Measurements from ENCODE around the gene DDX10. TPM values are rescaled to one million over a fixed set of nuclear protein-coding genes. Genes with fewer than 3 reads are reported as not detected.
"Not testable (repeated sequence)": the region's sequence is repeated elsewhere in the genome, so short reads cannot be mapped to it uniquely, and the experiment has no call there.

DDX10 gene
- total and polyA plus RNA-seq, 3 donors from 2014 or later, result 25.7 to 64.4 (median 59.2) TPM

DNA sequence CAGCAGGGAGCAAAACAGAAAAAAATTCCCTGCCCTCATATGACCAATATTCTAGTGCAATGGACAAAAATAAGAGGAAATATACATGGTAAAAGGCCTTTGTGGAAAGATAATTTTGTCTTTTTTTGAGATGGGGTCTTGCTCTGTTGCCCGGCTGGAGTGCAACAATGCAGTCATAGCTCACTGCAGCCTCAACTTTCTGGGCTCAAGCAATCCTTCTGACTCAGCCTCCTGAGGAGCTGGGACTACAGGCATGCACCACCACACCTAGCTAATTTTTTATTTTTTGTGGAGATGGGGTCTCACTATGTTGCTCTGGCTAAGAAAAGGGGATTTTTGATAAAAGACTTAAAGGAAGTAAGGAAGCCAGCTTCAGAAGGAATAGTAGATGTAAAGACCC is 25.7 kb upstream of the DDX10 start:
- WGBS, 2 donors, result 91 to 93% methylated on average over 1 of the region's 1 CpG
- no peak overlapping the region for H3K27ac ChIP-seq
- no peaks in the 10 kb centered on the region for H3K36me3 ChIP-seq (ENCODE audit: low read depth, missing control alignments)
- no peak overlapping the region for H3K4me3 ChIP-seq
- H3K27me3 ChIP-seq, result no peaks in the 10 kb centered on the region
- intact Hi-C loops (cut with DNase I; ENCODE audit: low total_unique reads), result no loop called here
- TF ChIP-seq, protein P1, sequence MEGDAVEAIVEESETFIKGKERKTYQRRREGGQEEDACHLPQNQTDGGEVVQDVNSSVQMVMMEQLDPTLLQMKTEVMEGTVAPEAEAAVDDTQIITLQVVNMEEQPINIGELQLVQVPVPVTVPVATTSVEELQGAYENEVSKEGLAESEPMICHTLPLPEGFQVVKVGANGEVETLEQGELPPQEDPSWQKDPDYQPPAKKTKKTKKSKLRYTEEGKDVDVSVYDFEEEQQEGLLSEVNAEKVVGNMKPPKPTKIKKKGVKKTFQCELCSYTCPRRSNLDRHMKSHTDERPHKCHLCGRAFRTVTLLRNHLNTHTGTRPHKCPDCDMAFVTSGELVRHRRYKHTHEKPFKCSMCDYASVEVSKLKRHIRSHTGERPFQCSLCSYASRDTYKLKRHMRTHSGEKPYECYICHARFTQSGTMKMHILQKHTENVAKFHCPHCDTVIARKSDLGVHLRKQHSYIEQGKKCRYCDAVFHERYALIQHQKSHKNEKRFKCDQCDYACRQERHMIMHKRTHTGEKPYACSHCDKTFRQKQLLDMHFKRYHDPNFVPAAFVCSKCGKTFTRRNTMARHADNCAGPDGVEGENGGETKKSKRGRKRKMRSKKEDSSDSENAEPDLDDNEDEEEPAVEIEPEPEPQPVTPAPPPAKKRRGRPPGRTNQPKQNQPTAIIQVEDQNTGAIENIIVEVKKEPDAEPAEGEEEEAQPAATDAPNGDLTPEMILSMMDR (IDR thresholded peaks at IDR 0.05), result no peak
- no peak for TF ChIP-seq POLR2A (IDR thresholded peaks at IDR 0.05)
- no peaks in the 10 kb centered on the region for H3K4me1 ChIP-seq
- DNase-seq, result no peak
- no peaks in the 10 kb centered on the region for H3K9me3 ChIP-seq

DNA sequence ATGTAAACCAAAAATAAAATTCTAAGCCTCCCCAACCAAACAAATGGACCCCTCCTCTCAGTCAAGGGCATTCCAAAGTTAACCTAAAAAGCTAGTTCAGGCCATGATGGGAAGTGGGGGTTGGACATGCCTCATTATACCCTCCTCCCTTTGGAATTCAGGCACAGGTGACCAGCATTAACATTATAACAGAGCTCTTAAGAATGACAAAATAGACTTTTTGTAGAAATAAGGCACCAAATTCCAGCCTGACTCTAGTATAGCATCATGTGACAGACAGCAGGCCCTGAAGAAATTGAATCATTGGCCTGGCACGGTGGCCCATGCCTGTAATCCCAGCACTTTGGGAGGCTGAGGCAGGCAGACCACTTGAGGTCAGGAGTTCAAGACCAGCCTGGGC is 23.1 kb upstream of the DDX10 start:
- H3K4me3 ChIP-seq; H3K9me3 ChIP-seq; DNase-seq; H3K4me1 ChIP-seq; intact Hi-C loops (cut with DNase I; ENCODE audit: low total_unique reads); H3K27ac ChIP-seq; H3K36me3 ChIP-seq (ENCODE audit: low read depth, missing control alignments); H3K27me3 ChIP-seq: not testable (repeated sequence)
- WGBS, 2 donors, result 86 to 90% methylated on average over 1 of the region's 1 CpG

DNA sequence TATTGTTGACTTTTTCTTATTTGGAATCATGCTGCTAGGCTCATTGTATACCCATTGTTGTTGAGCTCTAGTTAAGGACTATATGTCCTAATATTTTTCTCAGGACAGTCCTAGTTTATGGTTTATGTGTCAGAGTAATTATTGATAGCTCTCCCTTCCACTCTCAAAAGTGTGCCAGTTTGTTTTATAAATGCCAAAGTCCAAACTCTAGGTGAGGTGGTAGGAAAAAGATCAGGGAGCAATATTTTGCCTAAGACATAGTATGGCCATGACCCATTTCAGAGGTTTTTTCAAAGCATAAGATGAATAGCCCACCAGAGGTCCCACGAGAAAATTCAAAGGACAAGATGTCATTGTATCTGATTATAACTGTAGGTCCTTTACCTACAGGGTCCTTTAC is 20.9 kb upstream of the DDX10 start:
- WGBS, 2 donors, result 71 to 83% methylated on average over 1 of the region's 1 CpG
- H3K36me3 ChIP-seq (ENCODE audit: low read depth, missing control alignments), result no peaks in the 10 kb centered on the region
- no peak overlapping the region for H3K27ac ChIP-seq
- H3K4me1 ChIP-seq, result peaks cover 3% of the 10 kb centered on the region
- intact Hi-C loops (cut with DNase I; ENCODE audit: low total_unique reads), result no loop called here
- H3K27me3 ChIP-seq, result no peaks in the 10 kb centered on the region
- no peak for DNase-seq
- H3K4me3 ChIP-seq, result no peak overlapping the region
- TF ChIP-seq, protein P1 (IDR thresholded peaks at IDR 0.05), result no peak
- no peak for TF ChIP-seq POLR2A (IDR thresholded peaks at IDR 0.05)
- H3K9me3 ChIP-seq, result no peaks in the 10 kb centered on the region

DNA sequence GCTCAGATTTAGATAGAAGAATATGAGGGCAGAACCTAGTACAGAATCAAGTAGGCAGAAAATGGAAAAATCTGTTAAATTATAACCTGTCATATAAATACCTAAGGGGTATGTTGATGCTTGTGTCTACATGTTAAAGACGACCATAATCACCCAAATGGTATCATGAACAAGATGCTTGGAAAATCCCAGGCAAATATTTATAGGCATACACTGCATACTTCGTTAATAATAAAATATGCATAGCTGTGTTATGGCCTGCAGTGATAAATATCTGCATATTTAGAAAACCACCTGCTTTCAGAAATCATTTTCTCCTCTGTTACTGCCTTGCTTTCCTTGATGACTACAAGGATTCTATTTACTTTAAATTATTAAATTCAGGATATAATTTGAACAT is 18.9 kb upstream of the DDX10 start:
- H3K4me1 ChIP-seq, result peaks cover 3% of the 10 kb centered on the region
- no peak overlapping the region for H3K4me3 ChIP-seq
- DNase-seq, result no peak
- no peaks in the 10 kb centered on the region for H3K9me3 ChIP-seq
- H3K36me3 ChIP-seq (ENCODE audit: low read depth, missing control alignments), result no peaks in the 10 kb centered on the region
- no peak overlapping the region for H3K27ac ChIP-seq
- intact Hi-C loops (cut with DNase I; ENCODE audit: low total_unique reads), result no loop called here
- TF ChIP-seq POLR2A (IDR thresholded peaks at IDR 0.05), result no peak
- TF ChIP-seq, protein P1 (IDR thresholded peaks at IDR 0.05), result no peak
- 75 to 85% methylated on average over 2 of the region's 2 CpGs for WGBS, 2 donors
- H3K27me3 ChIP-seq, result no peaks in the 10 kb centered on the region

DNA sequence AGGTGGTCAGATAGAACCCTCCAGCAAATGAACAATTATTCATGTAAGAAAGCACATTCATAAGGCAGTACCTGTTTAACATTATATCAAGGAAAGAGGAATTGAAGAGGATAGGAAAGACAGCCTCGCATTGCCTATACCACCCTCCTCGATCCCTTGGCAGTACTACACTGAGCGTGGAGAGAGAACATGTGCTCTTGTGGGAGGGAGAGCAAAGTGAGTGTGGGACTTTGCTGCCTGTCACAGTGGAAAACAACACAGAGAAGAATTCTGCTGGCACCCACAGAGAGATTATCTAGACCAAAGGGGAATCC is 17.5 kb upstream of the DDX10 start:
- TF ChIP-seq, protein P1 (IDR thresholded peaks at IDR 0.05), result no peak
- no peak for TF ChIP-seq POLR2A (IDR thresholded peaks at IDR 0.05)
- H3K4me1 ChIP-seq, result peaks cover 3% of the 10 kb centered on the region
- H3K36me3 ChIP-seq (ENCODE audit: low read depth, missing control alignments), result no peaks in the 10 kb centered on the region
- H3K4me3 ChIP-seq, result no peak overlapping the region
- DNase-seq, result no peak
- 75 to 81% methylated on average over 3 of the region's 3 CpGs for WGBS, 2 donors
- H3K9me3 ChIP-seq, result no peaks in the 10 kb centered on the region
- no peak overlapping the region for H3K27ac ChIP-seq
- intact Hi-C loops (cut with DNase I; ENCODE audit: low total_unique reads), result no loop called here
- H3K27me3 ChIP-seq, result no peaks in the 10 kb centered on the region

All from testis (tissue), 3 donors.